ENCODE results near the gene MYL11. TPM values are rescaled to one million over a fixed set of nuclear protein-coding genes. Genes with fewer than 3 reads are reported as not detected.
"Not testable (repeated sequence)": the region's sequence is repeated elsewhere in the genome, so short reads cannot be mapped to it uniquely, and the experiment has no call there.

The MYL11 gene
- total RNA-seq (1 to 10 TPM in 2 of 9 donors, not detected in 7; 1.1 to 2.9 TPM), polyA plus RNA-seq (1 to 10 TPM in 1 of 3 donors, not detected in 2; 2.7 TPM)
- long read RNA-seq, donor 1, transcript MYLPF-201 (7 exons, 682 nt), result major isoform, 14 of 14 reads
- long read RNA-seq, donor 1, partial matches to known transcripts, result 0 of 14 reads
- long read RNA-seq, donor 1, other reads (novel, unspliced or antisense), result 0 of 14 reads
- long read RNA-seq, donor 2, transcript MYLPF-201 (7 exons, 682 nt), result major isoform, 26 of 26 reads
- long read RNA-seq, donor 2, partial matches to known transcripts, result 0 of 26 reads
- long read RNA-seq, donor 2, other reads (novel, unspliced or antisense), result 0 of 26 reads
- long read RNA-seq, donor 3, transcript MYLPF-201 (7 exons, 682 nt), result major isoform, 29 of 29 reads
- long read RNA-seq, donor 3, partial matches to known transcripts, result 0 of 29 reads
- long read RNA-seq, donor 3, other reads (novel, unspliced or antisense), result 0 of 29 reads
- long read RNA-seq, donor 4, result 0 reads
- long read RNA-seq, donor 5, partial matches to known transcripts, result 1 of 1 reads
- long read RNA-seq, donor 5, other reads (novel, unspliced or antisense), result 0 of 1 reads
- long read RNA-seq, donor 6, result 0 reads
- long read RNA-seq, donor 7, transcript MYLPF-201 (7 exons, 682 nt), result major isoform, 89 of 93 reads
- long read RNA-seq, donor 7, partial matches to known transcripts, result 0 of 93 reads
- long read RNA-seq, donor 7, other reads (novel, unspliced or antisense), result 0 of 93 reads
- long read RNA-seq, donor 8, partial matches to known transcripts, result 0 of 1 reads
- long read RNA-seq, donor 8, other reads (novel, unspliced or antisense), result 0 of 1 reads
- long read RNA-seq, donor 9, transcript MYLPF-201 (7 exons, 682 nt), result major isoform, 26 of 26 reads
- long read RNA-seq, donor 9, partial matches to known transcripts, result 0 of 26 reads
- long read RNA-seq, donor 9, other reads (novel, unspliced or antisense), result 0 of 26 reads
- long read RNA-seq, donor 10, transcript MYLPF-201 (7 exons, 682 nt), result major isoform, 6 of 6 reads
- long read RNA-seq, donor 10, partial matches to known transcripts, result 0 of 6 reads
- long read RNA-seq, donor 10, other reads (novel, unspliced or antisense), result 0 of 6 reads

DNA sequence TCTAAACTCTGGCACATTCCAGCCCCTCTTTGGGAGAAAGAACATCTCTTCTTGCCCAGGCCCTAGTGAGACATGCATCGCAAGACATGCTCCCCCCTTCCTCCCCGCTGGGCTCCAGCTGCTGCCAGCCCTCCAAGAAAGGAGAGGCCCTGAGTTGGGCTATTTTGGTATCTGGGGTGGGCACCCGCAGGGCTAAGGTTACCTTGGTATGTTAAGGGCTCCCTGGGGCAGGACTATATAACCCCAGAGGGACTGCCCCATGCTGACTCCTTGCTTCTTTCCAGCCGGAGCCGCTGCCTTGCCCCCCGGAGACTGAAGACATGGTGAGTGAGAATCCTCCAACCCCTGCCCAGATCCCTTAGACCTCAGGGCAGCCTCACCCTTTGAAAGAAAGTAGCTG lies at the start of gene MYL11:
Gene MYL11 (plus strand): TSS at position 265 of the 400 bp plus-strand sequence. CDS start 56 bp downstream, at position 321.
- Histone ChIP-seq H3K9me3 (replicated peaks in 1 of 3) (no peaks in the 10 kb centered on the region), H3K27me3 (no peaks in the 10 kb centered on the region), H3K4me1 (replicated peaks in 1 of 2) (peaks cover 16 to 21% of the 10 kb centered on the region in 2 donors), H3K4me3 (no peak within 1 kb of the TSS), H3K27ac (no peak within 1 kb of the TSS), H3K36me3 (replicated peaks in 1 of 2) (no peaks in the 10 kb centered on the region)
- no peak for DNase-seq
- TF ChIP-seq POLR2A (IDR thresholded peaks at IDR 0.05), result no peak
- TF ChIP-seq CTCF (IDR thresholded peaks at IDR 0.05), result no peak
- intact Hi-C loops (cut with DNase I), result no loop called here
- 81 to 100% (median 88%) methylated on average over 6 of the region's 6 CpGs for WGBS, 4 donors

DNA sequence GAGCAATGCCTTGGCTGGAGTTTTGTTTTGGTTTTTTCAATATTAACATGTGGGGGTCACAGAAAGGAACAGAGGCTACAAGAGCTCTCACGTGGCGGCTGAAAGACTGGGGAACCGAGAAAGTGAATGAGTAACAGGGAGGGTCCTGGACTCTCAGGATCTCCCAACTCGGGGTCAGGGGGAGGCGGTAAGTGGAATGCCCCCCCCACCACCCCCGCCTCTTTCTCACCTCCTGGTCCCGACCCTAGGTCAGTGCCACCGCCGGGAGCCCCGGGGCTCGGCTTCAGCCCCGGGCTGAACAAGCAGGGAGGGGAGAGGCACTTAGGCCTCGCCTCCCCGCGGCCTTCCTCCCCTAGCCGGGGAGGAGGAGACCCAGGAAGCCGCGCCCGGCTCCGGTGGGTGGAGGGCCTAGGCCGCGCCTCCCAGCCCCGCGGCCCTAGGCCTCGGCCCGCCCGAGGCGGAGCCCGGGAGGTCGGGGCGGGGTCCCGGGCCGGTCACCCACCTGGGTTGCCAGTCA lies 40.1 kb upstream of the MYL11 start:
- H3K9me3 ChIP-seq (replicated peaks in 1 of 3); H3K27me3 ChIP-seq; intact Hi-C loops (cut with DNase I); H3K4me1 ChIP-seq (replicated peaks in 1 of 2); H3K36me3 ChIP-seq (replicated peaks in 1 of 2): not testable (repeated sequence)
- WGBS, 4 donors, result 0% methylated on average over 6 to 23 of the region's 33 CpGs
- H3K4me3 ChIP-seq, result peak overlapping the region in 2 of 4 donors; percentile 61 to 93
- H3K27ac ChIP-seq, result peak overlapping the region; percentile 82 to 98 (median 93)
- DNase-seq, result peak; percentile 77 to 86 (median 84)

DNA sequence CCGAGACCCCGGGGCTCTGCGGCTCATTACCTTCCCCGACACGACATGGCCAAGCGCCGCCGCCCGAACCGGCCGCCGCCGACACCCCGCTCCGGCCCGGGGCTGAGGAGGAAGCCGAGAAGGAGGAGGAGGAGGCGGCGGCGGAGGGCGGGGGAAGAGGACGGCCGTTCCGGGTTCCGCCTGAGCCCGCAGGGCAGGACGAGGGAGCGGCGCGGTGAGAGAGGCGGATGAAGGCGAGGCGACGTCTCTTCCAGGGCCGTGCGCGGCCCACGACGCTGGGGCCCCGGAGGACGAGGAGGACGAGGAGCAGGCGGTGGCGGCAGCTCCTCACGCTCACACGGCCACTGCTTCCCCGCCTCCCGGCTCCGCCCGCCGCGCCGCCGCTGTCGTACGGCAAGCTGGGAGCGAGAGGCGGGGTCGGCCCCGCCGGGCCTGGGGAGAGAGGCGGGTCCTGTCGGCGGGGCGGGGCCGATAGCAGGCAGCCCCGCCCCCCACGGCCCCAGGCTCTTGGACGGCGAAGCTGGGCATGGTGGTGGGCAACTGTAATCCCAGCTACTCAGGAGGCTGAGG lies 39.5 kb upstream of the MYL11 start:
- TF ChIP-seq POLR2A (IDR thresholded peaks at IDR 0.05), result peak; percentile 57 to 95
- H3K27me3 ChIP-seq; H3K9me3 ChIP-seq (replicated peaks in 1 of 3); H3K4me1 ChIP-seq (replicated peaks in 1 of 2); intact Hi-C loops (cut with DNase I); H3K36me3 ChIP-seq (replicated peaks in 1 of 2): not testable (repeated sequence)
- peak overlapping the region; percentile 82 to 98 (median 93) for H3K27ac ChIP-seq
- DNase-seq, result peak; percentile 84 to 89 (median 88)
- 0 to 1% (median 0%) methylated on average over 3 to 68 of the region's 70 CpGs for WGBS, 4 donors
- H3K4me3 ChIP-seq, result peak overlapping the region in 2 of 4 donors; percentile 61 to 93

GRCh38 chr16:30335598-30336474 lies 38.8 kb upstream of the MYL11 start:
- Histone ChIP-seq H3K27ac (peak overlapping the region in 4 of 5 donors; percentile 92 to 98 (median 94)), H3K27me3 (no peaks in the 10 kb centered on the region), H3K9me3 (replicated peaks in 1 of 3) (no peaks in the 10 kb centered on the region), H3K4me3 (peak overlapping the region in 2 of 4 donors; percentile 61 to 93), H3K36me3 (replicated peaks in 1 of 2) (no peaks in the 10 kb centered on the region), H3K4me1 (replicated peaks in 1 of 2) (peaks cover 6 to 7% of the 10 kb centered on the region in 2 donors)
- TF ChIP-seq CTCF (IDR thresholded peaks at IDR 0.05), result no peak
- no peak for TF ChIP-seq POLR2A (IDR thresholded peaks at IDR 0.05)
- peak in 5 of 7 donors; percentile 43 to 64 (median 64) for DNase-seq
- intact Hi-C loops (cut with DNase I), result no loop called here
- 15 to 35% (median 32%) methylated on average over 7 to 17 of the region's 17 CpGs for WGBS, 4 donors

GRCh38 chr16:30337964-30338357 lies 36.6 kb upstream of the MYL11 start:
- H3K4me3 ChIP-seq; intact Hi-C loops (cut with DNase I): not testable (repeated sequence)

GRCh38 chr16:30338715-30339114 lies 35.9 kb upstream of the MYL11 start:
- not testable (repeated sequence) for H3K4me1 ChIP-seq (replicated peaks in 1 of 2)

More at GRCh38 chr16:30337964-30338357, 36.6 kb upstream of the MYL11 start:
- peak overlapping the region in 1 of 5 donors; percentile 37 for H3K27ac ChIP-seq
- H3K36me3 ChIP-seq (replicated peaks in 1 of 2); DNase-seq; H3K4me1 ChIP-seq (replicated peaks in 1 of 2); H3K27me3 ChIP-seq; H3K9me3 ChIP-seq (replicated peaks in 1 of 3): not testable (repeated sequence)
- 92 to 97% (median 94%) methylated on average over 9 to 10 of the region's 10 CpGs for WGBS, 4 donors

More at GRCh38 chr16:30338715-30339114, 35.9 kb upstream of the MYL11 start:
- H3K27me3 ChIP-seq; H3K36me3 ChIP-seq (replicated peaks in 1 of 2); intact Hi-C loops (cut with DNase I); H3K9me3 ChIP-seq (replicated peaks in 1 of 3); H3K4me3 ChIP-seq: not testable (repeated sequence)
- 31 to 51% (median 47%) methylated on average over 3 to 4 of the region's 5 CpGs for WGBS, 4 donors
- peak overlapping the region in 2 of 5 donors; percentile 37 to 62 for H3K27ac ChIP-seq
- DNase-seq, result peak in 1 of 7 donors; percentile 21

Measured in adrenal gland (tissue), 19 donors.